ENCODE results near the gene CSTPP1.
"Not testable (repeated sequence)": the region's sequence is repeated elsewhere in the genome, so short reads cannot be mapped to it uniquely, and the experiment has no call there.

The CSTPP1 gene

DNA sequence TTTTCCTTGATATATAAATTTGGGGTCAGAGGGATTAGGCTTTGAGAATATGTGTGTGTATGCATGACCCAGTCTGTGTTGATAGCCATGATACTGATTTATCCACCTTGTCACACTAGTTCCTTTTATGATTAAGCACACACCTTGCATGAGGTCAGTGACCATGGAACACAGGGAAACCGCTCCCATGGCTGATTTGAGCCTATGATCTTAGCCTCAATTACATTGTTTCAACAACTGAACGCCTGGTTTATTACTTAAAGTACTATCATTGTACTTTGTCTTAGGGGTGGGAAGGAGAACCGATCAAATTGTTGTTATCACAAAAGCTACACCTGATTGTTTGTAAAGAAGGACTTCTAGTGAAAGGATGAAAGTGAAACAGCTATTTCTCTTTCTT is 169.4 kb downstream of the CSTPP1 start:
- DNase-seq = no peak

DNA sequence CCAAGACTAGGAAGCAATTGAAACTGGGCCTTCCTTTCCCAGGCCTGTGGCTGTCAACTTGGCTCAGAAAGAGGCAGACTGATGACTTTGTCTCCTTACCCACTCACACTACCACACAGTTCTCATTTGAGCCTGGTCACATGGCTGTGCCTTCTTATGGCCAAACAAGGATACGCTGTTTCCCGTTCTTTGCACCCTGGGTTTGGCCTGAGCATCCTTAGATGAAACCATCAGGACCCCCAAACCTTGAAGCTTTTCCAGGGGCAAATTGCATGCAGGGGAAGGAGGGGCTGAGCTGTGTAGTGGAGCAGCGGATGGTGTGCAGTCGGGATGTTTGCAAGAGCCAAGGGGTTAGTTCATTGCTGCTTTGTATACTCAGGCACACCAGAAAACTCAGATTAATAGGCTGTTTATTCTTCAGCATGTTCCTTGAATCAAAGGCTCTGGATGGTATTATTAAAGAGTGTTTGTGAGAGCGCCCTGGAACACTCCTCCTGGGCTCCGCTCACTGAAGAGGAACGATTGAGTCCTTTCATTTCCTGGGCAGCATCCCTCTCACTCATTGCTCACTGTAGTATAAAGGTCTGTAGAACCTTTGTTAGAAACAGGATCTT is 170.3 kb downstream of the CSTPP1 start:
- DNase-seq = no peak

GRCh38 chr11:47107744-47108143 is 171.2 kb downstream of the CSTPP1 start:
- no peak for DNase-seq

DNA sequence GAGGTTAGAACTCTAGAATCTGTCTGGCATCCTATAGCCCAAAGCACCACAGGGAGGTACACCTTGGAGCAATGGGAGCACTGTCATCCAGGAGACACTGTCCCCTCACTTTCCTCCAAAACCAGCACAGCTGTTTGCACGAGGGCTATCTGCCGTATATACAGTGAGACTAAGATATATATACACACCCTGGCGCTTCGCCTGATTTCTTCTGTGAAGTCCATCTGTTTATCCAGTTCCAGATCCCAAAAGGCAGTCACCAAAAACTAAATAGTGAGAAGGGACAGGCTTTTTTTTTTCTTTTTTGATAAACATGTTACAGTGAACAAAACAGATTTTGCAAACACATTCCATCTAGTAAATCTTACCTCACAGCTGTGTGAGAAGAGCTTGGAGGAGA is 171.7 kb downstream of the CSTPP1 start:
- no peak for DNase-seq

DNA sequence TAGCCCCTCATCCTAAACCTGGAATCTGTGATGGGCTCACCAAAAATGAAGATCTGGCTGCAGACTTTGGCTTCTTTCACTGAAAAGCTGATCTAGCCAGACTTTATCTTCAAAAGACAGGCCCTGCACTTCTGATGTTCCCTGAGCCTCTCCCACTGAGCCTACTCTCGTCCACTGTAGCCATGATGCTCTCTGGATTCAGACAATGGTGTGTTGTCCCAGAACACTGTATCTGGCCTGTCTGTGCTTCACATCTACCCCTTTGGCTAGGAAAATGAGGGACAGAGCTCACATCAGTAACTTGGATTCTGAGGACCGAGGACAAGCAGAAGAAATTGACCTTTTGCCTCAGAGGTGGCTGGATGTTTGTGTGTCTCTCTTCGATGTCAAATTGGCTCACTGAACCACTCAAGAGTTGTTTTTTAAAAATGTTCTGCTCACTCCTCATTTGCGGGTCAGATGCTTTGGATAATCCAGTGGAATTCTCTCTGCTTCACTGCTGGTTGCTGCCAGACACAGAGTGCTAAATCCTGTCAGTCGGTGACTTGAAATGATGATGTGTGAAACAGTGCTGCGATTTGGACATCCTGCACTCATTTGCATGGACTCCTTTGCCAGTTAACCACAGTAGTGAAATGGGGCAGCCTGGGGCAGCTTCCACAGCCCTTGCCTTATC is 172.6 kb downstream of the CSTPP1 start:
- DNase-seq = no peak

- no peak for DNase-seq
Measured at GRCh38 chr11:47109727-47110246, 173.2 kb downstream of the CSTPP1 start.

GRCh38 chr11:47111318-47111804 is 174.8 kb downstream of the CSTPP1 start:
- no peak for DNase-seq

DNA sequence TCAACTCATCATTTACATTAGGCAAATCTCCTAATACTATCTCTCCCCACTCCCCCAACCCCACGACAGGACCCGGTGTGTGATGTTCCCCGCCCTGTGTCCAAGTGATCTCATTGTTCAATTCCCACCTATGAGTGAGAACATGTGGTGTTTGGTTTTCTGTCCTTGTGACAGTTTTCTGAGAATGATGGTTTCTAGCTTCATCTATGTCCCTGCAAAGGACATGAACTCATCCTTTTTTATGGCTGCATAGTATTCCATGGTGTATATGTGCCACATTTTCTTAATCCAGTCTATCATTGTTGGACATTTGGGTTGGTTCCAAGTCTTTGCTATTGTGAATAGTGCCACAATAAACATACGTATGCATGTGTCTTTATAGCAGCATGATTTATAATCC is 176.4 kb downstream of the CSTPP1 start:
- DNase-seq = not testable (repeated sequence)

DNA sequence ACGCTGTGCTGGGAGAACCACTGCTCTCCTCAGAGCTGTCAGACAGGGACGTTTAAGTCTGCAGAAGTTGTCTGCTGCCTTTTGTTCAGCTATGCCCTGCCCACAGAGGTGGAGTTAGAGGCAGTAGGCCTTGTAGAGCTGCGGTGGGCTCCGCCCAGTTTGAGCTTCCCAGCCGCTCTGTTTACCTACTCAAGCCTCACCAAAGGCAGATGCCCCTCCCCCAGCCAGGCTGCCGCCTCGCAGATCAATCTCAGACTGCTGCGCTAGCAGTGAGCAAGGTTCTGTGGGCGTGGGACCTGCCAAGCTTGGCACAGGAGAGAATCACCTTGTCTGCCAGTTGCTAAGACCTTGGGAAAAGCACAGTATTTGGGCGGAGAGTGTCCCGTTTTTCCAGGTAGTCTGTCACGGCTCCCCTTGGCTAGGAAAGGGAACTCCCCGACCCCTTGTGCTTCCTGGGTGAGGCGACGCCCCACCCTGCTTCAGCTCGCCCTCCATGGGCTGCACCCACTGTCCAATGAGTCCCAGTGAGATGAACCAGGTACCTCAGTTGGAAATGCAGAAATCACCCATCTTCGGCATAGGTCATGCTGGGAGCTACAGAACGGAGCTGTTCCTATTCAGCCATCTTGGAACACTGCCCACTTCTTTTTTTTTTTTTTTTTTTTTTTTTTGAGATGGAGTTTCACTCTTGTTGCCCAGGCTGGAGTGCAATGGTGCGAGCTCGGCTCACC is 182.6 kb downstream of the CSTPP1 start:
- not testable (repeated sequence) for DNase-seq

GRCh38 chr11:47121056-47121455 is 184.5 kb downstream of the CSTPP1 start:
- no peak for DNase-seq

DNA sequence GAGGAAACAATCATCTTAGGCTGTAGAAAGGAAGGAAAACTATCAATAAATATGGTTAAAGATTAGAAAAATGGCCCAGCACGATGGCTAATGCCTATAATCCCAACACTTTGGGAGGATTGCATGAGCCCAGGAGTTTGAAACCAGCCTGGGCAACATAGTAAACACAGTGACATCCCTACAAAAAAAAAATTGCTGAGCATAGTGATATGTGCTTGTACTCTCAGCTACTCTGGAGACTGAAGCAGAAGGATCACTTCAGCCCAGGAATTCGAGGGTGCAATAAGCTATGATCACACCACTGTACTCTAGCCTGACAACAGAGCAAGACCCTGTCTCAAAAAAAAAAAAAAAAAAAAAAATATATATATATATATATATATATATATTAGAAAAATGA is 185.2 kb downstream of the CSTPP1 start:
- no peak for DNase-seq

DNA sequence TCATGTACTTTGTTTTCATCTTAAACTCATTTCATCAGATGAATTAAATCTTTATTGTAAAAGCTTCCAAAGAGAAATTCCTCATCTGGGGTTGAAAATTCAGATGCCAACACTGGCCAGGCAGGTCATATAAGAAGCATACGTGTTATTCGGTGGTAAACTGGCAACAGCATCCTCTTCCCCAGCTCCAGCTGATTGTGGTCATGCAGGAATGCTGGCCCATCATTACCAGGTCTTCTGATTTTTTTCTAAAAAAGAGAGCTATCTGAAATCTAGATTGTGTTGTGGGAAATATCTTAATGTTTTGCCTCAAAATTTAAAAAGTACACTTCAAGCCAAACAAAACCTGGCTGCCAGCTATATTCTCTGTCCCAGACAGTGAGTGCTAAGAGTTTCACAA is 186.5 kb downstream of the CSTPP1 start:
- DNase-seq = no peak

GRCh38 chr11:47124675-47125074 is 188.1 kb downstream of the CSTPP1 start:
- no peak for DNase-seq

GRCh38 chr11:47125083-47125482 is 188.5 kb downstream of the CSTPP1 start:
- no peak for DNase-seq

GRCh38 chr11:47127213-47127612 is 190.7 kb downstream of the CSTPP1 start:
- no peak for DNase-seq

DNA sequence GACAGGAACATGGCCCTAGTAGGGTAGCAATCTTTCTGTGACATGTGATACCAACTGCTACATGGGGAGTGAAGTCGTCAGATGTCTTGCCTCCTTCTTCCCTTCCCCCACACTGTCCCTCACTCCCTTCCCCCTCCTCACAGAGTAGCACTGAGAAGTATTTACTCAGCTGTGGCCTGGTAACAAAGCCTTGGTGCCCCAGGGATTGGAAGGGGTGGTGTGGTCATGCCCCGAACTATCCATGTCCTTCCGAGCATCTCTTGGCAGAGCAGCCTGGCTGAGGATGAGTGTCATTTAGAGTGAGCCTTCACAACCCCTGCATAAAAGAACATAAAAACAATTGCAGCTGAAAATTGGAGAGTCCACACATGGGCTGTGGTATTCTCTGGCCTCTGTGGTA is 194.0 kb downstream of the CSTPP1 start:
- no peak for DNase-seq

GRCh38 chr11:47131136-47131535 is 194.6 kb downstream of the CSTPP1 start:
- no peak for DNase-seq

GRCh38 chr11:47132490-47132889 is 195.9 kb downstream of the CSTPP1 start:
- DNase-seq = no peak

- DNase-seq = no peak
Measured at GRCh38 chr11:47132981-47133380, 196.4 kb downstream of the CSTPP1 start.

- no peak for DNase-seq
Measured at GRCh38 chr11:47136327-47136726, 199.8 kb downstream of the CSTPP1 start.

- DNase-seq = no peak
Measured at GRCh38 chr11:47136921-47137320, 200.4 kb downstream of the CSTPP1 start.

- DNase-seq = no peak
Measured at GRCh38 chr11:47137476-47137875, 200.9 kb downstream of the CSTPP1 start.

- no peak for DNase-seq
Measured at GRCh38 chr11:47139878-47140277, 203.3 kb downstream of the CSTPP1 start.

GRCh38 chr11:47143322-47143721 is 206.8 kb downstream of the CSTPP1 start:
- DNase-seq = no peak
